ENCODE measurements around the gene PACRG. TPM values are rescaled to one million over a fixed set of nuclear protein-coding genes. Genes with fewer than 3 reads are reported as not detected.
A peak's percentile ranks its signal among the peaks of the same experiment; 100 is the strongest.

PACRG gene
- total RNA-seq, 2 donors from 2014 or later = 2.9 to 63.8 TPM

DNA sequence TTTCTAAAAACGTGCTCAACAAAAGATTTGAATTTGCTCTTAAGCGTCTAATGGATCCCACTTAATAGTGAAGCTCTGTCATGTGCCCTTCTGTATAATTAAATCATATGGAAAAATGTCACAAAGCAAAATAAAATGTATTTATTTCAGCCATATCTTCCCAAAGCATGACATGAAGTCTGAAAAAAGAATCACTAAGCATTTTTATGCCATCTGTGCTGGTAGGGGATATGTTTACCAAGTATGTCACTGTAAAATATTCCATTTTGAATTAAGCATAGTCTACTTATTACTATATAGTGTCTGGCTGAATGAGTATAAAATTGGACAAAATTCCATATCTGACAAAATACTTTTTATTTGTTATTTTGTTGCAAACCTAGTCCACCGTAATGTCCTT is 438.7 kb downstream of the PACRG start:
- Histone ChIP-seq H3K27me3 (replicated peaks; ENCODE audit: insufficient read depth) (no peaks in the 10 kb centered on the region), H3K36me3 (no peaks in the 10 kb centered on the region), H3K9me3 (no peaks in the 10 kb centered on the region), H3K27ac (no peak overlapping the region), H3K4me3 (no peak overlapping the region), H3K4me1 (replicated peaks) (no peaks in the 10 kb centered on the region)
- DNase-seq (ENCODE audit: low spot score) = no peak
- intact Hi-C loops (cut with DNase I) = no loop called here
- TF ChIP-seq, protein P1, sequence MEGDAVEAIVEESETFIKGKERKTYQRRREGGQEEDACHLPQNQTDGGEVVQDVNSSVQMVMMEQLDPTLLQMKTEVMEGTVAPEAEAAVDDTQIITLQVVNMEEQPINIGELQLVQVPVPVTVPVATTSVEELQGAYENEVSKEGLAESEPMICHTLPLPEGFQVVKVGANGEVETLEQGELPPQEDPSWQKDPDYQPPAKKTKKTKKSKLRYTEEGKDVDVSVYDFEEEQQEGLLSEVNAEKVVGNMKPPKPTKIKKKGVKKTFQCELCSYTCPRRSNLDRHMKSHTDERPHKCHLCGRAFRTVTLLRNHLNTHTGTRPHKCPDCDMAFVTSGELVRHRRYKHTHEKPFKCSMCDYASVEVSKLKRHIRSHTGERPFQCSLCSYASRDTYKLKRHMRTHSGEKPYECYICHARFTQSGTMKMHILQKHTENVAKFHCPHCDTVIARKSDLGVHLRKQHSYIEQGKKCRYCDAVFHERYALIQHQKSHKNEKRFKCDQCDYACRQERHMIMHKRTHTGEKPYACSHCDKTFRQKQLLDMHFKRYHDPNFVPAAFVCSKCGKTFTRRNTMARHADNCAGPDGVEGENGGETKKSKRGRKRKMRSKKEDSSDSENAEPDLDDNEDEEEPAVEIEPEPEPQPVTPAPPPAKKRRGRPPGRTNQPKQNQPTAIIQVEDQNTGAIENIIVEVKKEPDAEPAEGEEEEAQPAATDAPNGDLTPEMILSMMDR (IDR thresholded peaks at IDR 0.05) = no peak
- TF ChIP-seq POLR2A (IDR thresholded peaks at IDR 0.05) (no peak), POLR2AphosphoS5 (IDR thresholded peaks at IDR 0.05) (no peak)
- WGBS = 84% methylated on average over 3 of the region's 3 CpGs

DNA sequence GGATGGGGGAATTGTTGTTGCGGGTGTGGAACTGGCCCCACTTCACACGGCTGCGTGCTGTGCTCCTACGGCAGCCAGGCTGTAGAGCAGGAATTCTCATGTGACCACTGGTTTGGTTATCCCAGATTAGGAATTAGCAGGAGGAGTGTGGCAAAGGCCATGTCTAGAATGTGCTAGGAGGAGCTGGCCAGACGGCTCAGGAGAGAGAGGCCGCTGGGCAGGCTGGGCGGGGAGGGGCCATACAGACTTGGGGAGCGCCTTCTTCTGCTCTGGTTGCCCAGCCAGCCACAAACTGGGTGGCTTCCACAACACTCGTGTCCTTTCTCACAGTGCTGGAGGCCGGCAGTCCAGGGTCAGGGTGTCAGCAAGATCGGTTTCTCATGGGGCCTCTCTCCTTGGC is 441.7 kb downstream of the PACRG start:
- Histone ChIP-seq H3K4me1 (replicated peaks) (no peaks in the 10 kb centered on the region), H3K36me3 (no peaks in the 10 kb centered on the region), H3K9me3 (no peaks in the 10 kb centered on the region), H3K27ac (no peak overlapping the region), H3K4me3 (no peak overlapping the region), H3K27me3 (replicated peaks; ENCODE audit: insufficient read depth) (no peaks in the 10 kb centered on the region)
- no peak for TF ChIP-seq POLR2AphosphoS5 (IDR thresholded peaks at IDR 0.05)
- no peak for TF ChIP-seq POLR2A (IDR thresholded peaks at IDR 0.05)
- TF ChIP-seq, protein P1 (IDR thresholded peaks at IDR 0.05) = no peak
- 98% methylated on average over 11 of the region's 11 CpGs for WGBS
- no peak for DNase-seq (ENCODE audit: low spot score)
- intact Hi-C loops (cut with DNase I) = no loop called here

DNA sequence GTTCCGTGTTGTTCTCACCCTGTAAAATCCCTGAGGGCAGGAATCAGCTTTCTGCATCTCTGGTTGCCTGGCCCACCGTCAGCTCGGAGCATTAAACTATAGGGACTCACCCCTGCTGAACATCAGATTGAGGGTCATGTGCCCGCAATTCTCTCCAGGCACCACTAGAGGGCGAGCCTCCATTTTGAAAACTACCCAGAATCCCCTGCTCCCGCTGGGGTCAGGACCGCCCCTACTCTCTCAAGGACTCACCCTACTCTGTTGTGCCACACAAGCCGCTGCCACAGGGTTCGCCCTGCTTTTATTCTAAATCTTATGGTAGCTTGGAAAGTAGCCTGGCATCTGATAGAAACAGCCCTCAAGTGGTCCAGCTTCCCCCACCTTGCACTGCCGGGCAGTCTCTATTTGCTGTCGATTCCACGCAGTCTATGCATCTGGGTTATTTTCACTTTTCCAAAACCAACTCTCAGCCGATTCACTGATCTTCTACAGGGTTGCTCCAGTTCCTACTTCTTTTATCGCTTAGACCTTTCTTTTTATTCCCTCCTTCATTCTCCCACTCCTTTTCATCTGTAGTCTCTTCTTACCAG is 442.6 kb downstream of the PACRG start:
- no peaks in the 10 kb centered on the region for H3K9me3 ChIP-seq
- no peaks in the 10 kb centered on the region for H3K36me3 ChIP-seq
- intact Hi-C loops (cut with DNase I) = no loop called here
- no peak overlapping the region for H3K27ac ChIP-seq
- no peak for DNase-seq (ENCODE audit: low spot score)
- WGBS = 97% methylated on average over 14 of the region's 14 CpGs
- no peak overlapping the region for H3K4me3 ChIP-seq
- TF ChIP-seq POLR2AphosphoS5 (IDR thresholded peaks at IDR 0.05) = no peak
- TF ChIP-seq, protein P1 (IDR thresholded peaks at IDR 0.05) = peak in 2 of 4 experiments; percentile 30 to 31
- no peak for TF ChIP-seq POLR2A (IDR thresholded peaks at IDR 0.05)
- no peaks in the 10 kb centered on the region for H3K27me3 ChIP-seq (replicated peaks; ENCODE audit: insufficient read depth)
- no peaks in the 10 kb centered on the region for H3K4me1 ChIP-seq (replicated peaks)

DNA sequence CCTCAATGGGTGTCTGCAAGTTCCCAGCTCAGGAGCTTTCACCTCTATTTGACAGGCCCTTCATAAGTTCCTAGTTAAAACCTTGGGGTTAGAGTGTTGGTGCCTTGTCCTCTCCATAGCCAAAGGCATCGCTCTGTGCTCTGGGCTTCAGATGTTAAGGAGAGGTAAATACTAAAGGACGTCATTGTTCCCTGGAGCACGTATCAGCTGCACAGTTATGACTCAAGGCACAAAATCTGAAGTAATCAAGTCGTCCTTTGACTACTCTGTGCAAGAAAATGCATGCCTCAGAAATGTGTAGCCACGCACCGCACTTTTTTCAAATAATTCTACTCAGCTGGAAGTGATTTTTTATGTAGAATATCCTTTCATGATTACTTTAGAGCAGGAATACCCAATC is 446.0 kb downstream of the PACRG start:
- no peak for DNase-seq (ENCODE audit: low spot score)
- intact Hi-C loops (cut with DNase I) = no loop called here
- H3K4me1 ChIP-seq (replicated peaks) = no peaks in the 10 kb centered on the region
- H3K4me3 ChIP-seq = no peak overlapping the region
- 79% methylated on average over 6 of the region's 6 CpGs for WGBS
- no peak for TF ChIP-seq POLR2A (IDR thresholded peaks at IDR 0.05)
- TF ChIP-seq, protein P1 (IDR thresholded peaks at IDR 0.05) = no peak
- no peak for TF ChIP-seq POLR2AphosphoS5 (IDR thresholded peaks at IDR 0.05)
- no peaks in the 10 kb centered on the region for H3K36me3 ChIP-seq
- H3K27ac ChIP-seq = no peak overlapping the region
- H3K9me3 ChIP-seq = no peaks in the 10 kb centered on the region
- no peaks in the 10 kb centered on the region for H3K27me3 ChIP-seq (replicated peaks; ENCODE audit: insufficient read depth)

DNA sequence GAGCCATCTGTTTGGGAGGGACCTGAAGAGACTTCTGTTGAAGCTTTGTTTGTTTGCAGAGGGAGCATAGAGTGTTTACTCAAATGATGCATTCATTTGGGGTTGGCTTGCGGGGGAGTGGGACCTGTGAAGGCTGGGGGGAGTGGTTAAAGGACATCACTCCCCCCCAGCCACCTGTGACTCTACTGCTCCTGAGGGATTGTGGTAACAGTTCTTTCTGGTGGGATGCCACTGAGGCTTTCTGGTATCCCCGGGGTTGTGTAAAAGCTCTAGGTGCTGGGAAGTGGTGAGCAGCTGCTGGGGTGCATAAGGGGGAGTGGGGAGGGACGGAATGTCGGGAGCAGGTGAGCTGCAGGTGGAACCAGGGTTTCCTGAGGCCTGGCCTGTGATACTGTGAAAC is 447.5 kb downstream of the PACRG start:
- no peak for DNase-seq (ENCODE audit: low spot score)
- no peaks in the 10 kb centered on the region for H3K27me3 ChIP-seq (replicated peaks; ENCODE audit: insufficient read depth)

More for the DNA sequence above, 447.5 kb downstream of the PACRG start:
- no peak for TF ChIP-seq POLR2A (IDR thresholded peaks at IDR 0.05)
- TF ChIP-seq POLR2AphosphoS5 (IDR thresholded peaks at IDR 0.05) = no peak
- TF ChIP-seq, protein P1 (IDR thresholded peaks at IDR 0.05) = no peak
- no peaks in the 10 kb centered on the region for H3K4me1 ChIP-seq (replicated peaks)
- intact Hi-C loops (cut with DNase I) = no loop called here
- H3K36me3 ChIP-seq = no peaks in the 10 kb centered on the region
- H3K27ac ChIP-seq = no peak overlapping the region
- 79% methylated on average over 4 of the region's 4 CpGs for WGBS
- H3K9me3 ChIP-seq = no peaks in the 10 kb centered on the region
- H3K4me3 ChIP-seq = no peak overlapping the region

Measured in prostate gland (tissue), 2 donors.